Fibroblast of lung (primary cell): ENCODE measurements around the gene ASB18.

Source experiments
- EZH2 ChIP-seq: IDR thresholded peaks from 2 replicates; pipeline ENCODE4 v1.5.1; 2012; ENCODE audit warnings: low read length, control low read depth, mild to moderate bottlenecking; ENCODE audit errors: missing control alignments
- TF ChIP-seq, protein P1 (sequence below), 2 donors: IDR thresholded peaks in 1 of 2; conservative IDR thresholded peaks in 1 of 2; 1 replicate in 1 of 2; 2 replicates in 1 of 2; pipeline ENCODE4 v1.5.1; 2011 to 2012; ENCODE audit warnings: low read length in 2 of 2, control low read depth in 1 of 2, inconsistent platforms in 1 of 2, low read depth in 1 of 2, mild to moderate bottlenecking in 1 of 2

DNA sequence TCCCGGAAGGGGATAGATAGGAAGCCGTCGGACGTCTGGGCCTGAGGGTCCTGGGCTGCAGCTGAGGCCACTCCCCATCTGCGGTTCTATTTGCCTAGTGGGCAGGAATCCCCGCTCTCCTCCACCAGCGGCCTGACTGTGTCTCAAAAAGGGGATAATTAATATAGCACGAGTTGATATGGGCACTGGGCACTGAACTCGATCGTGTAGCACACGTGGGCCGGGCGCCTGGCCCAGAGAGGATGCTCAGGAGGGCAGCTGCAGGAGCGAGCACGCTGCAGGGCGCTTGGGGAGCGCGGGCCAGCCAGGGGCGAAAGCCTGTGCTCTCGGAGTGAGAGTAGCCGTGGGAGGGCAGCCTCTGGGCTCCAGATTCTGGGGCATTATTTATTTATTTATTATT, 87.3 kb downstream of the ASB18 start:
- TF ChIP-seq, protein P1, sequence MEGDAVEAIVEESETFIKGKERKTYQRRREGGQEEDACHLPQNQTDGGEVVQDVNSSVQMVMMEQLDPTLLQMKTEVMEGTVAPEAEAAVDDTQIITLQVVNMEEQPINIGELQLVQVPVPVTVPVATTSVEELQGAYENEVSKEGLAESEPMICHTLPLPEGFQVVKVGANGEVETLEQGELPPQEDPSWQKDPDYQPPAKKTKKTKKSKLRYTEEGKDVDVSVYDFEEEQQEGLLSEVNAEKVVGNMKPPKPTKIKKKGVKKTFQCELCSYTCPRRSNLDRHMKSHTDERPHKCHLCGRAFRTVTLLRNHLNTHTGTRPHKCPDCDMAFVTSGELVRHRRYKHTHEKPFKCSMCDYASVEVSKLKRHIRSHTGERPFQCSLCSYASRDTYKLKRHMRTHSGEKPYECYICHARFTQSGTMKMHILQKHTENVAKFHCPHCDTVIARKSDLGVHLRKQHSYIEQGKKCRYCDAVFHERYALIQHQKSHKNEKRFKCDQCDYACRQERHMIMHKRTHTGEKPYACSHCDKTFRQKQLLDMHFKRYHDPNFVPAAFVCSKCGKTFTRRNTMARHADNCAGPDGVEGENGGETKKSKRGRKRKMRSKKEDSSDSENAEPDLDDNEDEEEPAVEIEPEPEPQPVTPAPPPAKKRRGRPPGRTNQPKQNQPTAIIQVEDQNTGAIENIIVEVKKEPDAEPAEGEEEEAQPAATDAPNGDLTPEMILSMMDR (conservative IDR thresholded peaks at IDR 0.05 in 1 of 2, IDR thresholded peaks at IDR 0.05 in 1 of 2; ENCODE audit: low read depth in 1 of 2, low read length in 2 of 2), result no peak
- TF ChIP-seq EZH2, result no peak
